ENCODE results near the gene KCNJ8.
"Not testable (repeated sequence)": the region's sequence is repeated elsewhere in the genome, so short reads cannot be mapped to it uniquely, and the experiment has no call there.

The KCNJ8 gene

DNA sequence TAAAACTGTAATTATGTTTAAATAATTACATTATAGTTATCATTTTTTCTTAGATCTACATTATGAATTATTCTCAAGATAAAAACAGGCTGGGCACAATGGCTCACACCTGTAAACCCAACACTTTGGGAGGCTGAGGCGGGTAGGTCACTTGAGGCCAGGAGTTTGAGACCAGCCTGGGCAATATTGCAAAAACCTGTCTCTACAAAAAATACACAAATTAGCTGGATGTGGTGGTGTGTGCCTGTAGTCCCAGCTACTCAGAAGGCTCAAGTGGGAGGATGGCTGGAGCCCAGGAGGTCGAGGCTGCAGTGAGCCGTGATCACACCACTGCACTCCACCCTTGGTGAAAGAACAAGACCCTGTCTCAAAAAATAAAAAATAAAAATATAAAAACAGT is 40.3 kb upstream of the KCNJ8 start:
- H3K4me3 ChIP-seq (ENCODE audit: control insufficient read depth, low read depth, low read length): no peak overlapping the region
- no peak for DNase-seq (ENCODE audit: low read depth)
- TF ChIP-seq, protein P1, sequence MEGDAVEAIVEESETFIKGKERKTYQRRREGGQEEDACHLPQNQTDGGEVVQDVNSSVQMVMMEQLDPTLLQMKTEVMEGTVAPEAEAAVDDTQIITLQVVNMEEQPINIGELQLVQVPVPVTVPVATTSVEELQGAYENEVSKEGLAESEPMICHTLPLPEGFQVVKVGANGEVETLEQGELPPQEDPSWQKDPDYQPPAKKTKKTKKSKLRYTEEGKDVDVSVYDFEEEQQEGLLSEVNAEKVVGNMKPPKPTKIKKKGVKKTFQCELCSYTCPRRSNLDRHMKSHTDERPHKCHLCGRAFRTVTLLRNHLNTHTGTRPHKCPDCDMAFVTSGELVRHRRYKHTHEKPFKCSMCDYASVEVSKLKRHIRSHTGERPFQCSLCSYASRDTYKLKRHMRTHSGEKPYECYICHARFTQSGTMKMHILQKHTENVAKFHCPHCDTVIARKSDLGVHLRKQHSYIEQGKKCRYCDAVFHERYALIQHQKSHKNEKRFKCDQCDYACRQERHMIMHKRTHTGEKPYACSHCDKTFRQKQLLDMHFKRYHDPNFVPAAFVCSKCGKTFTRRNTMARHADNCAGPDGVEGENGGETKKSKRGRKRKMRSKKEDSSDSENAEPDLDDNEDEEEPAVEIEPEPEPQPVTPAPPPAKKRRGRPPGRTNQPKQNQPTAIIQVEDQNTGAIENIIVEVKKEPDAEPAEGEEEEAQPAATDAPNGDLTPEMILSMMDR (conservative IDR thresholded peaks at IDR 0.05; ENCODE audit: control insufficient read depth, insufficient read depth, low read depth, low read length): no peak

DNA sequence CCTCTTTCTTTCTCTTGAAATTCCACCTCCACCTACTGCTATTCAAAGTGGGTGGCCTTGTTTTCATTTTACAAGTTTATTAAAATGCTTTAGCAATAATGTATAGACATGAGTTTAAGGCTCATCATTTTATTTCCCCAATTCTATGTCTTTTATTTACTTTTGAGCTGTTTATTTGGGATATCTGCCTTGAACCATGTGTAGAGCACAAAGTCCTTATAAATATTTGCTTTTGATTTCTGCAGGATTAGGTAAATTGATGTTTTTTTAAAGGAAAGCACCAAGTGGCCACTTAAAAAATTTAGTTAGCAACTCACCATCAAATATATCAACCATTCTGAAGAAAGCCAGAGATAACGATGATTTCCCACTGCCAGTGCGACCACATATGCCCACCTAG is 39.8 kb upstream of the KCNJ8 start:
- no peak for DNase-seq (ENCODE audit: low read depth)
- TF ChIP-seq, protein P1 (conservative IDR thresholded peaks at IDR 0.05; ENCODE audit: control insufficient read depth, insufficient read depth, low read depth, low read length): no peak
- H3K4me3 ChIP-seq (ENCODE audit: control insufficient read depth, low read depth, low read length): no peak overlapping the region

DNA sequence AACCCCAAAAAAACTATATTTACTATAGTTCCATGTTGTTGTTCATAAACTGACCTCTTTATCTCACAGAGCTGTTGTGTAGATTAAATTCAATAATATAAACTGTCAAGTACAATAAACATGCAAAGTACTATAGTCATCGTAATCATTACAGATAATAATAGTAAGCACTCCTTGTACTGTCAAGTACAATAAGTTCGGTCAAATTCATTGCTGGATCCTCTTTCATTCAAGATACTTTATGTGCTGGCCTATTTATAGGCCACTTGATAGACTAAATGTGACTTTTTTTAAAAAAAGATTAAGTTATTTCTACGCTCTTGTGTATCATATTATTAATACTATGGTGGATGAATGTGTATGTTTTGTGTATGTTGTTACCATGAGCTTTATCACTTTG is 39.2 kb upstream of the KCNJ8 start:
- TF ChIP-seq, protein P1 (conservative IDR thresholded peaks at IDR 0.05; ENCODE audit: control insufficient read depth, insufficient read depth, low read depth, low read length): no peak
- no peak overlapping the region for H3K4me3 ChIP-seq (ENCODE audit: control insufficient read depth, low read depth, low read length)
- no peak for DNase-seq (ENCODE audit: low read depth)

DNA sequence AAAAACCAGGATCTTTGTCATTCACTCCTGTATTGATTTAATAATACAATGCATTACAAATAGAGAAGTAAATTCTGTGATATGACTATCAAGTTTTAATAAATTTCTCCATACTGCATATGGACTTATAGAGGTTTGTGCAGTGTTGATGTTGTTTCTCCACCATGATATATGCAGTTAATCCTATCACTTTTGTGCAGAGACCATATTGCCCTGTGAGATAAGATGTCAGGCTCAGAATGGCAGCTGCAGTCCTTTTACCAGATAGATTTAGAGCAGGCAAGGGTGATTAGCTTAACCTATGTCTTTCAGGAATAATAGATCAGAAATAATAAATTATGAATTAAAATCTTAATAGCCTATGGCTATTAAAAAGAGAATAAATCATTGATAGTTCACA is 38.6 kb upstream of the KCNJ8 start:
- DNase-seq (ENCODE audit: low read depth): no peak
- no peak overlapping the region for H3K4me3 ChIP-seq (ENCODE audit: control insufficient read depth, low read depth, low read length)
- TF ChIP-seq, protein P1 (conservative IDR thresholded peaks at IDR 0.05; ENCODE audit: control insufficient read depth, insufficient read depth, low read depth, low read length): no peak

DNA sequence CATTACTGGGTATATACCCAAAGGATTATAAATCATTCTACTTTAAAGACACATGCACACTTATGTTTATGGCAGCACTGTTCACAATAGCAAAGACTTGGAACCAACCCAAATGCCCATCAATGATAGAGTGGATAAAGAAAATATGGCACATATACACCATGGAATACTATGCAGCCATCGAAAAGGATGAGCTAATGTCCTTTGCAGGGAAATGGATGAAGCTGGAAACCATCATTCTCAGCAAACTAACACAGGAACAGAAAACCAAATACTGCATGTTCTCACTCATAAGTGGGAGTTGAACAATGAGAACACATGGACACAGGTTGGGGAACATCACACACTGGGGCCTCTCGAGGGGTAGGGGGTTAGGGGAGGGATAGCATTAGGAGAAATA is 37.8 kb upstream of the KCNJ8 start:
- H3K4me3 ChIP-seq (ENCODE audit: control insufficient read depth, low read depth, low read length); DNase-seq (ENCODE audit: low read depth): not testable (repeated sequence)

DNA sequence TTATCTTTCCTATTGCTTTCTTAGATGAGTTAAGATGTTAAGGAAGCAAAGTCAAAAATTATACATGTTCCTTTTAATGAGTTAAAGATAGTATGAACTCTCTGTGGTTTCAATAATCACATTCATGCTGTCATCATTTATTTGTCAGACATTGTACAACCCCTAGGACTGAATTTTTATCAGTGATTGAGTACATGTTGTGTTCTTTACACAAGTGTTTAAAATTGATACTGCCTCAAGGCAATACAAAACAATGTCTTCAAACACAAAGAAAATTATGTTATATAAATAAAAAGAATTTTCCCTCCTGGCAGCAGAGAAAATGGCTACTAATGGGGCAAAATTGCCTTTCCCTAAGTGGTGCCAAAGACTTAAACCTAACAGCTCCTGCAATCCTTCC is 34.6 kb upstream of the KCNJ8 start:
- DNase-seq (ENCODE audit: low read depth): no peak
- TF ChIP-seq, protein P1 (conservative IDR thresholded peaks at IDR 0.05; ENCODE audit: control insufficient read depth, insufficient read depth, low read depth, low read length): no peak
- H3K4me3 ChIP-seq (ENCODE audit: control insufficient read depth, low read depth, low read length): no peak overlapping the region

DNA sequence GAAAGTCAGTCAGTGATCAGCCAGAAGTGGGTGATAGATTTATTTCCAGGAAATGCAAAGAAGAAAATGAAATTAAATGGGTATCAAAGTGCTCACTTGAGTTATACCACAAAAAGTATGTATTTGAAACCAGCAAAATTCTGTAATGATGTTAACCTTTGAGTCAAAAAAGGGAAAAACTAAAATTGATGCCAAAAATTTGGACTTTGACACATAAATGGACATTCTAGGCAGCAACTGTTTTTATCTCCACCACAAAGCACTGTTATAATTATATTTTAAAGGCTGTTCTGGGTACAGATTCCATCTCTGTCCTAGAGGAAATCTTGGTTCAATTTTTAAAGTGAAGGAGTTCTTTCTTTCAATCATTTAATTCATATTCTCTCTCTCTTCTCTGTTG is 31.7 kb upstream of the KCNJ8 start:
- H3K4me3 ChIP-seq (ENCODE audit: control insufficient read depth, low read depth, low read length): no peak overlapping the region
- TF ChIP-seq, protein P1 (conservative IDR thresholded peaks at IDR 0.05; ENCODE audit: control insufficient read depth, insufficient read depth, low read depth, low read length): no peak
- DNase-seq (ENCODE audit: low read depth): no peak
